Osteoblast (primary cell): ENCODE results near the gene ASTN2. TPM values are rescaled to one million over a fixed set of nuclear protein-coding genes. Genes with fewer than 3 reads are reported as not detected.
"Not testable (repeated sequence)": the region's sequence is repeated elsewhere in the genome, so short reads cannot be mapped to it uniquely, and the experiment has no call there.

ENCODE experiments used
- DNase-seq: peaks from one replicate; pipeline ENCODE4 v3.0.0; 2011; ENCODE audit warnings: low spot score, mixed read lengths; ENCODE audit not compliant: insufficient read length; ENCODE audit errors: missing footprints
- H2AFZ ChIP-seq: 2 replicates; pipeline ENCODE4 v1.6.0; 2011; ENCODE audit warnings: mild to moderate bottlenecking, low read length
- H3K27ac ChIP-seq: 2 replicates; pipeline ENCODE4 v1.5.1; 2011; ENCODE audit warnings: mild to moderate bottlenecking, low read depth, low read length, moderate library complexity
- H3K27me3 ChIP-seq: 2 replicates; pipeline ENCODE4 v1.6.0; 2012; ENCODE audit warnings: mild to moderate bottlenecking, control low read depth, inconsistent platforms, low read length, moderate library complexity; ENCODE audit not compliant: insufficient read depth
- H3K36me3 ChIP-seq: 2 replicates; pipeline ENCODE4 v1.5.1; 2011; ENCODE audit warnings: mild to moderate bottlenecking, low read length, control low read depth, moderate library complexity; ENCODE audit not compliant: insufficient read depth
- H3K4me1 ChIP-seq: 2 replicates; pipeline ENCODE4 v1.5.1; 2011; ENCODE audit warnings: mild to moderate bottlenecking, low read length, control low read depth, moderate library complexity; ENCODE audit not compliant: insufficient read depth
- H3K4me2 ChIP-seq: 2 replicates; pipeline ENCODE4 v1.6.0; 2011; ENCODE audit warnings: mild to moderate bottlenecking, low read length; ENCODE audit not compliant: insufficient read depth
- H3K4me3 ChIP-seq: fragments of 200-600 bp; sonication (generic); 3 replicates; pipeline ENCODE4 v1.5.1; 2012; ENCODE audit warnings: mild to moderate bottlenecking, low read length, inconsistent platforms; ENCODE audit not compliant: insufficient read depth
- H3K79me2 ChIP-seq: 2 replicates; pipeline ENCODE4 v1.6.0; 2012; ENCODE audit warnings: mild to moderate bottlenecking, low read length, control low read depth, inconsistent platforms; ENCODE audit not compliant: insufficient read depth
- H3K9me3 ChIP-seq: 2 replicates; pipeline ENCODE4 v1.5.1; 2011; ENCODE audit warnings: low read depth, low read length, control low read depth
- H4K20me1 ChIP-seq: 2 replicates; pipeline ENCODE4 v1.6.0; 2012; ENCODE audit warnings: mild to moderate bottlenecking, low read length, control low read depth; ENCODE audit not compliant: insufficient read depth
- CTCF ChIP-seq: IDR thresholded peaks from 2 replicates; pipeline ENCODE4 v1.5.1; 2011; ENCODE audit warnings: mild to moderate bottlenecking, low read depth, low read length, moderate library complexity; ENCODE audit errors: extremely low read depth
- total RNA-seq: library from RNA; depleted of rRNA; stranded (reverse); fragments of >200 nt; gene quantifications from 2 replicates; pipeline ENCODE4 v1.2.3, GENCODE V29; 2012

ASTN2 gene
- total RNA-seq, 1 donor = 4.7 TPM

- DNase-seq = no peak
- Histone ChIP-seq H3K27ac (no peak overlapping the region), H2AFZ (no peak overlapping the region), H4K20me1 (no peaks in the 10 kb centered on the region), H3K79me2 (no peaks in the 10 kb centered on the region), H3K4me1 (no peaks in the 10 kb centered on the region), H3K27me3 (no peaks in the 10 kb centered on the region), H3K9me3 (no peaks in the 10 kb centered on the region), H3K36me3 (no peaks in the 10 kb centered on the region), H3K4me3 (no peak overlapping the region), H3K4me2 (no peak overlapping the region)
- TF ChIP-seq CTCF = no peak
Observed at GRCh38 chr9:116891424-116891823, 523.4 kb downstream of the ASTN2 start.

- H3K9me3 ChIP-seq, H3K4me1 ChIP-seq, H3K27me3 ChIP-seq: not testable (repeated sequence)
Observed at GRCh38 chr9:116888476-116888875, 526.4 kb downstream of the ASTN2 start.

GRCh38 chr9:116888066-116888465, 526.8 kb downstream of the ASTN2 start:
- TF ChIP-seq CTCF = no peak
- Histone ChIP-seq H3K4me2 (no peak overlapping the region), H2AFZ (no peak overlapping the region), H3K27ac (no peak overlapping the region), H3K9me3 (no peaks in the 10 kb centered on the region), H4K20me1 (no peaks in the 10 kb centered on the region), H3K27me3 (no peaks in the 10 kb centered on the region), H3K36me3 (no peaks in the 10 kb centered on the region), H3K4me3 (no peak overlapping the region), H3K4me1 (no peaks in the 10 kb centered on the region), H3K79me2 (no peaks in the 10 kb centered on the region)
- DNase-seq = no peak

More at GRCh38 chr9:116888476-116888875, 526.4 kb downstream of the ASTN2 start:
- H3K36me3 ChIP-seq, H4K20me1 ChIP-seq, H3K79me2 ChIP-seq, DNase-seq, H3K4me3 ChIP-seq, H3K4me2 ChIP-seq, H3K27ac ChIP-seq, H2AFZ ChIP-seq: not testable (repeated sequence)

- no peak overlapping the region for H3K27ac ChIP-seq
- no peaks in the 10 kb centered on the region for H3K79me2 ChIP-seq
- no peaks in the 10 kb centered on the region for H3K9me3 ChIP-seq
- H3K36me3 ChIP-seq = no peaks in the 10 kb centered on the region
- H3K4me3 ChIP-seq = no peak overlapping the region
- H4K20me1 ChIP-seq = no peaks in the 10 kb centered on the region
- no peak for TF ChIP-seq CTCF
- H3K4me1 ChIP-seq = no peaks in the 10 kb centered on the region
- H3K27me3 ChIP-seq = no peaks in the 10 kb centered on the region
- DNase-seq = no peak
- no peak overlapping the region for H2AFZ ChIP-seq
- no peak overlapping the region for H3K4me2 ChIP-seq
Observed at GRCh38 chr9:116883676-116884075, 531.2 kb downstream of the ASTN2 start.
